ENCODE data around the gene ZNF625.

The ZNF625 gene

DNA sequence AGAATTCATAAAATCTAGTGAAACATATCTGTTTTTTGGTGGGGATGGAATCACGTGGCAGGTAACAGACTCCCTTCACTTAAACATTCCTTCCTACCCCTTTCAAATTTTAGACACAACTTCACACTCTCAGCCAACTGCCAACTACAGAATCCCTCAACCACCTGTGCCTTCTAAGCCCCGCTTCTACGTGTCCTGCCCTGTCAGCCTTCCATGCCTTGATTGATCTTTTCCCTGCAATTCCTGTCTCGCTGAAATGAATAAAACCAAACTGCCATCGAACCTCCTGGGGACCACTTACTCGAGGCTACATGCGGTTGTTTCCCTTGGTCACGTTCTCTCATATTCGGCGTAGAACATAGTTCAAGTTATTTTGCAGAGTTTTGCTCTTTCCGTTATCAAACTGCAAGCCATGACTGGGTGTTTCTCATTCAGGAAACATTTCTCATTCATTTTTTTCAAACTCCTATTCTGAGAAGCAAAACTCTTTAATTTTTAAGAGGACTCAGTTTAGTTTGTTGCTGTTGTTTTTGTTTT is 1.1 kb downstream of the ZNF625 start:
- DNase-seq (ENCODE audit: low spot score): peak; percentile 27
- TF ChIP-seq CTCF (IDR thresholded peaks at IDR 0.05; ENCODE audit: extremely low read depth, missing control alignments): no peak

- TF ChIP-seq CTCF (IDR thresholded peaks at IDR 0.05; ENCODE audit: extremely low read depth, missing control alignments): no peak
- no peak for DNase-seq (ENCODE audit: low spot score)
Measured at GRCh38 chr19:12145348-12145747, 11.2 kb downstream of the ZNF625 start.

GRCh38 chr19:12141405-12141736 is 15.2 kb downstream of the ZNF625 start:
- TF ChIP-seq CTCF (IDR thresholded peaks at IDR 0.05; ENCODE audit: extremely low read depth, missing control alignments): no peak
- DNase-seq (ENCODE audit: low spot score): no peak

DNA sequence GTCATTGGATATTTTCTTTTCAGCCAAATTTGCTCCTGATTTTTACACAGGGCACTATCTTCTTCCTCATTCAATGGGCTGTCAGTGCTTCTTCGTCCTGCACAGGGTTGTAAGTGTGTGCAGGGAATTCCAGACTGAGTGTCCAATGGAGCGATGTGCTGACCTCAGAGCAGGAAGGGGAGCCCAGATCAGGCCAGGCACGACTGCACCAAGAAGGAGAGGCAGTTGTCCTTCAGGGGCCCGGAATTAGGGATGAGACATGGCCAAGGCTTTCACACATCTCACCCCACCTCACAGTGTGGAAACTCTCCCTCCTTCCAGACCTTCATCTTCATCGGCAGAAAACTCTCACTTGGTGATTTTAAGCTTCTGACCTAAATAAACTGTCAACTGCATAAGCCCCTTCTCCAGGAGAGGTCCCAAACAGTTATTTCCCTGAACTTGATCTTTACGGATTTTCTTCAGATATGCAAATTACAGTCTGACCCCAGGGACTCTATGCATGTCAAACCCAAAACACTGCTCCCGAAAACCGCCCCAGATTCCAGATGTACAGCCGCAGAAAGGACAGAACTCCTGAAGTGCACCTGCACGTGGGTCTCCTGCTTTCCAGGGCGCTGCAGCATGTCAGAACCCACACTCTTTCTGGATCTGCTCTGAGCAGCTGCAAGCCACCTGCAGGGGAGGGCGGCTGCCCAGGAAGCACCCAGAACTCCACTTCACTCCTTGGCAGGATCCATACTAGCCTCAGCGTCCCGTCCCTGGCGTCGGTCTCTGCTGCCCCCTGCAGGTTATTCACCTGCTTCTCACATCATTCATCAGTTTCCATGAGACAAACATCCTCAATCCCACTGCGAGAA is 15.8 kb downstream of the ZNF625 start:
- DNase-seq (ENCODE audit: low spot score): peak; percentile 82
- peak; percentile 72 for TF ChIP-seq CTCF (IDR thresholded peaks at IDR 0.05; ENCODE audit: extremely low read depth, missing control alignments)

GRCh38 chr19:12139885-12140544 is 16.5 kb downstream of the ZNF625 start, which contains the start of gene ZNF20:
ZNF20 (minus strand) TSS chr19:12140350; CDS start chr19:12140182, 168 bp downstream.
- TF ChIP-seq CTCF (IDR thresholded peaks at IDR 0.05; ENCODE audit: extremely low read depth, missing control alignments): no peak
- DNase-seq (ENCODE audit: low spot score): peak; percentile 97

DNA sequence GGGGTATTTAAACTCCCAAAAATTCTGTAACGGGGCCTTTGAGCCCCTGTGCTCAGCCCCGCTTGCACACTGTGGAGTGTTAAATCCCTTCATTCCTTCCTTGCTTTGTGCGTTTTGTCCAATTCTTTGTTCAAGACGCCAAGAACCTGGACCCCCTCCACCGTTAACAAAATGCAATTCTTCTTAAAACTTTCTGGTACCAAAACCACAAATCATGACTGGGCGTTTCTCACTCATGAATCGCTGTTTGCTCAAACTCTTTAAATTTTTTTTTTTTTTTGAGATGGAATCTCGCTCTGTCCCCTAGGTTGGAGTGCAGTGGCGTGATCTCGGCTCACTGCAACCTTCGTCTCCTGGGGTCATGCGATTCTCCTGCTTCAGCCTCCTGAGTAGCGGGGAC is 17.3 kb downstream of the ZNF625 start:
- no peak for DNase-seq (ENCODE audit: low spot score)
- TF ChIP-seq CTCF (IDR thresholded peaks at IDR 0.05; ENCODE audit: extremely low read depth, missing control alignments): no peak

Measured in GM20000 (cell line).